HepG2 (cell line): Measurements from ENCODE around the gene PLCB4. TPM values are rescaled to one million over a fixed set of nuclear protein-coding genes. Genes with fewer than 3 reads are reported as not detected.

Experiments used
- AKNA ChIP-seq: sonication (generic); formaldehyde crosslinking; IDR thresholded peaks from 2 replicates; pipeline ENCODE4 v1.4.0; 2020; ENCODE audit warnings: missing genetic modification reagents, borderline replicate concordance
- CENPX ChIP-seq: sonication (generic); formaldehyde crosslinking; IDR thresholded peaks from 2 replicates; pipeline ENCODE4 v1.9.0; 2021; ENCODE audit warnings: mild to moderate bottlenecking, missing genetic modification reagents, moderate library complexity
- EEA1 ChIP-seq: sonication (generic); formaldehyde crosslinking; IDR thresholded peaks from 2 replicates; pipeline ENCODE4 v1.5.1; 2020; ENCODE audit warnings: mild to moderate bottlenecking, missing genetic modification reagents, borderline replicate concordance
- KLF6 ChIP-seq: IDR thresholded peaks from 2 replicates; pipeline ENCODE4 v1.8.0; 2016; ENCODE audit warnings: missing biosample characterization, missing genetic modification reagents
- NR2C2 ChIP-seq: sonication (generic); formaldehyde crosslinking; IDR thresholded peaks from 2 replicates; pipeline ENCODE4 v1.4.0; 2020; ENCODE audit warnings: missing genetic modification reagents, mild to moderate bottlenecking, moderate library complexity, borderline replicate concordance
- SNAI1 ChIP-seq: sonication (generic); formaldehyde crosslinking; IDR thresholded peaks from 2 replicates; pipeline ENCODE4 v1.5.0; 2020; ENCODE audit warnings: mild to moderate bottlenecking, missing genetic modification reagents, borderline replicate concordance
- SRY ChIP-seq: sonication (generic); formaldehyde crosslinking; IDR thresholded peaks from 2 replicates; pipeline ENCODE4 v1.8.0; 2022; ENCODE audit warnings: mild to moderate bottlenecking, missing genetic modification reagents
- TBP ChIP-seq: sonication (generic); formaldehyde crosslinking; IDR thresholded peaks from 2 replicates; pipeline ENCODE4 v1.5.0; 2020; ENCODE audit warnings: missing genetic modification reagents
- TFE3 ChIP-seq: IDR thresholded peaks from 2 replicates; pipeline ENCODE4 v1.6.1; 2016
- ZBTB4 ChIP-seq: sonication (generic); formaldehyde crosslinking; IDR thresholded peaks from 2 replicates; pipeline ENCODE4 v1.4.0; 2020; ENCODE audit warnings: missing genetic modification reagents, mild to moderate bottlenecking, borderline replicate concordance
- ZNF20 ChIP-seq: sonication (generic); formaldehyde crosslinking; IDR thresholded peaks from 2 replicates; pipeline ENCODE4 v1.4.0; 2020; ENCODE audit warnings: mild to moderate bottlenecking, moderate library complexity, missing genetic modification reagents
- ZNF296 ChIP-seq: sonication (generic); formaldehyde crosslinking; conservative IDR thresholded peaks from 2 replicates; pipeline ENCODE4 v1.5.0; 2020; ENCODE audit warnings: mild to moderate bottlenecking, missing genetic modification reagents
- ZNF839 ChIP-seq: sonication (generic); formaldehyde crosslinking; IDR thresholded peaks from 2 replicates; pipeline ENCODE4 v1.4.0; 2020; ENCODE audit warnings: missing genetic modification reagents, mild to moderate bottlenecking, borderline replicate concordance
- polyA plus RNA-seq, 8 experiments: library from polyadenylated mRNA; depleted of rRNA in 3 of 8; stranded (reverse) in 7 of 8; unstranded in 1 of 8; fragments of >200 nt; fragmentation: Illumina TruSeq in 4 of 8; extraction: Trizol in 4 of 8; gene quantifications; 2 replicates each; pipeline versions ENCODE4 v1.2.1 to v1.2.3, GENCODE V29; 2011 to 2016; ENCODE audit warnings: low read depth in 4 of 8, missing spikeins in 1 of 8, mixed read lengths in 1 of 8; ENCODE audit not compliant: insufficient read depth in 1 of 8
- total RNA-seq, 5 experiments: library from RNA; depleted of rRNA; stranded (reverse); fragments of >200 nt; fragmentation: Illumina TruSeq; extraction: Trizol; gene quantifications; 2 replicates each; pipeline ENCODE4 v1.2.3, GENCODE V29; 2016; ENCODE audit warnings: low read depth in 1 of 5
- TF ChIP-seq, protein P1 (sequence below): sonication (generic); formaldehyde crosslinking; IDR thresholded peaks from 2 replicates; pipeline ENCODE4 v1.5.0; 2020; ENCODE audit warnings: mild to moderate bottlenecking, missing genetic modification reagents
- TF ChIP-seq, protein P2 (sequence below): sonication (generic); formaldehyde crosslinking; IDR thresholded peaks from 2 replicates; pipeline ENCODE4 v1.9.0; 2022; ENCODE audit warnings: low read depth, missing genetic modification reagents

PLCB4 gene
- total and polyA plus RNA-seq, 2 of the 13 experiments (the other 11 are each of a cell fraction or from before 2014, with no cell fraction given): 0.01 TPM; not detected in 1

DNA sequence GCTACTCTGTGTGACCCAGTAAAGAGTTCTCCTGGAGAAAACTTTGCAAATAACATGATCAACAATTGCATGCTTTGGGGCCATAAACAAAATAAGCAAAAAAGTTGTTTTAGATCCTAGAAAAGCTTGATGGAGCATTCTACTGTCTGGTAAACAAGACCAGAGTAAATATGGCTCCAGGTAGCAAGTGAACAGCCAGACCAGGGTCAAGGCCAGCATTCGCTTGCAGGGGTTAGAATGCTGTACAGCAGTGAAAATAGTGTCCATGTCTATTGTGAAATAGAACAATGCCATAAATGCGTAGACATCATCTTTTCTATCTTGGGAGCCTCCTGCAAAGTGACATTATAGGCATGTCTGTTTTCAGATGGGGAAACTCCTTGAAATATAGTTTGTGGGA lies 216.7 kb downstream of the PLCB4 start (continued):
- TF ChIP-seq, protein P1, sequence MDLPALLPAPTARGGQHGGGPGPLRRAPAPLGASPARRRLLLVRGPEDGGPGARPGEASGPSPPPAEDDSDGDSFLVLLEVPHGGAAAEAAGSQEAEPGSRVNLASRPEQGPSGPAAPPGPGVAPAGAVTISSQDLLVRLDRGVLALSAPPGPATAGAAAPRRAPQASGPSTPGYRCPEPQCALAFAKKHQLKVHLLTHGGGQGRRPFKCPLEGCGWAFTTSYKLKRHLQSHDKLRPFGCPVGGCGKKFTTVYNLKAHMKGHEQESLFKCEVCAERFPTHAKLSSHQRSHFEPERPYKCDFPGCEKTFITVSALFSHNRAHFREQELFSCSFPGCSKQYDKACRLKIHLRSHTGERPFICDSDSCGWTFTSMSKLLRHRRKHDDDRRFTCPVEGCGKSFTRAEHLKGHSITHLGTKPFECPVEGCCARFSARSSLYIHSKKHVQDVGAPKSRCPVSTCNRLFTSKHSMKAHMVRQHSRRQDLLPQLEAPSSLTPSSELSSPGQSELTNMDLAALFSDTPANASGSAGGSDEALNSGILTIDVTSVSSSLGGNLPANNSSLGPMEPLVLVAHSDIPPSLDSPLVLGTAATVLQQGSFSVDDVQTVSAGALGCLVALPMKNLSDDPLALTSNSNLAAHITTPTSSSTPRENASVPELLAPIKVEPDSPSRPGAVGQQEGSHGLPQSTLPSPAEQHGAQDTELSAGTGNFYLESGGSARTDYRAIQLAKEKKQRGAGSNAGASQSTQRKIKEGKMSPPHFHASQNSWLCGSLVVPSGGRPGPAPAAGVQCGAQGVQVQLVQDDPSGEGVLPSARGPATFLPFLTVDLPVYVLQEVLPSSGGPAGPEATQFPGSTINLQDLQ (CRISPR knock-in tag): no peak
- no peak for TF ChIP-seq CENPX (CRISPR knock-in tag)
- no peak for TF ChIP-seq EEA1
- no peak for TF ChIP-seq AKNA (CRISPR knock-in tag)
- no peak for TF ChIP-seq SNAI1 (CRISPR knock-in tag)
- TF ChIP-seq, protein P2, sequence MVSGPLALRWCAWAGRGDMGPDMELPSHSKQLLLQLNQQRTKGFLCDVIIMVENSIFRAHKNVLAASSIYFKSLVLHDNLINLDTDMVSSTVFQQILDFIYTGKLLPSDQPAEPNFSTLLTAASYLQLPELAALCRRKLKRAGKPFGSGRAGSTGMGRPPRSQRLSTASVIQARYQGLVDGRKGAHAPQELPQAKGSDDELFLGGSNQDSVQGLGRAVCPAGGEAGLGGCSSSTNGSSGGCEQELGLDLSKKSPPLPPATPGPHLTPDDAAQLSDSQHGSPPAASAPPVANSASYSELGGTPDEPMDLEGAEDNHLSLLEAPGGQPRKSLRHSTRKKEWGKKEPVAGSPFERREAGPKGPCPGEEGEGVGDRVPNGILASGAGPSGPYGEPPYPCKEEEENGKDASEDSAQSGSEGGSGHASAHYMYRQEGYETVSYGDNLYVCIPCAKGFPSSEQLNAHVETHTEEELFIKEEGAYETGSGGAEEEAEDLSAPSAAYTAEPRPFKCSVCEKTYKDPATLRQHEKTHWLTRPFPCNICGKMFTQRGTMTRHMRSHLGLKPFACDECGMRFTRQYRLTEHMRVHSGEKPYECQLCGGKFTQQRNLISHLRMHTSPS (CRISPR knock-in tag): no peak
- TF ChIP-seq ZNF839 (CRISPR knock-in tag): no peak
- peak; percentile 41; the same call in 1 of the 2 replicates for TF ChIP-seq NR2C2 (CRISPR knock-in tag)
- no peak for TF ChIP-seq SRY
- no peak for TF ChIP-seq ZNF20 (CRISPR knock-in tag)
- TF ChIP-seq TBP (CRISPR knock-in tag): no peak
- no peak for TF ChIP-seq ZNF296 (CRISPR knock-in tag)
- no peak for TF ChIP-seq ZBTB4
- no peak for TF ChIP-seq KLF6 (CRISPR knock-in tag)
- TF ChIP-seq TFE3 (CRISPR knock-in tag): no peak
